NOMO-1 treated with DMSO at 0.1 percent for 48 hours (cell line): Measurements from ENCODE around the gene VRK1.

Experiments used
- DNase-seq: peaks from one replicate; lab custom pipeline; 2025; ENCODE audit not compliant: unreplicated experiment; lab: John Stamatoyannopoulos, UW

VRK1 gene

GRCh38 chr14:96916751-96917150 is 119.6 kb downstream of the VRK1 start:
- DNase-seq = no peak

GRCh38 chr14:96917442-96917963 is 120.3 kb downstream of the VRK1 start:
- no peak for DNase-seq

- DNase-seq = peak; percentile 43
Measured at GRCh38 chr14:96920023-96920422, 122.8 kb downstream of the VRK1 start.

- no peak for DNase-seq
Measured at GRCh38 chr14:96920820-96921219, 123.6 kb downstream of the VRK1 start.

GRCh38 chr14:96922986-96923385 is 125.8 kb downstream of the VRK1 start:
- DNase-seq = no peak

GRCh38 chr14:96925422-96925821 is 128.2 kb downstream of the VRK1 start:
- no peak for DNase-seq

- no peak for DNase-seq
Measured at GRCh38 chr14:96926001-96926400, 128.8 kb downstream of the VRK1 start.

GRCh38 chr14:96928779-96929380 is 131.7 kb downstream of the VRK1 start:
- DNase-seq = no peak

- no peak for DNase-seq
Measured at GRCh38 chr14:96929950-96930349, 132.8 kb downstream of the VRK1 start.

- no peak for DNase-seq
Measured at GRCh38 chr14:96930526-96930925, 133.3 kb downstream of the VRK1 start.
